ENCODE data around the gene RIPOR2.

Gene RIPOR2

GRCh38 chr6:24867104-24867703 lies 68.6 kb downstream of the RIPOR2 start:
- no peak for TF ChIP-seq CTCF (conservative IDR thresholded peaks at IDR 0.05; ENCODE audit: low read length)
- no peak for DNase-seq (ENCODE audit: low read depth)

GRCh38 chr6:24865161-24865560 lies 70.6 kb downstream of the RIPOR2 start:
- TF ChIP-seq CTCF (conservative IDR thresholded peaks at IDR 0.05; ENCODE audit: low read length), result no peak
- no peak for DNase-seq (ENCODE audit: low read depth)
- no peak overlapping the region for H3K4me3 ChIP-seq (ENCODE audit: low read length)

More at GRCh38 chr6:24867104-24867703, 68.6 kb downstream of the RIPOR2 start:
- H3K4me3 ChIP-seq (ENCODE audit: low read length), result no peak overlapping the region

- H3K4me3 ChIP-seq (ENCODE audit: low read length), result no peak overlapping the region
- no peak for DNase-seq (ENCODE audit: low read depth)
- TF ChIP-seq CTCF (conservative IDR thresholded peaks at IDR 0.05; ENCODE audit: low read length), result no peak
Observed at GRCh38 chr6:24864343-24864742, 71.4 kb downstream of the RIPOR2 start.

- DNase-seq (ENCODE audit: low read depth), result no peak
- TF ChIP-seq CTCF (conservative IDR thresholded peaks at IDR 0.05; ENCODE audit: low read length), result no peak
- no peak overlapping the region for H3K4me3 ChIP-seq (ENCODE audit: low read length)
Observed at GRCh38 chr6:24861934-24862333, 73.8 kb downstream of the RIPOR2 start.

- TF ChIP-seq CTCF (conservative IDR thresholded peaks at IDR 0.05; ENCODE audit: low read length), result no peak
- H3K4me3 ChIP-seq (ENCODE audit: low read length), result no peak overlapping the region
- peak; percentile 43 for DNase-seq (ENCODE audit: low read depth)
Observed at GRCh38 chr6:24859608-24860200, 76.1 kb downstream of the RIPOR2 start.

- TF ChIP-seq CTCF (conservative IDR thresholded peaks at IDR 0.05; ENCODE audit: low read length), result no peak
- no peak overlapping the region for H3K4me3 ChIP-seq (ENCODE audit: low read length)
- no peak for DNase-seq (ENCODE audit: low read depth)
Observed at GRCh38 chr6:24859132-24859531, 76.6 kb downstream of the RIPOR2 start.

- TF ChIP-seq CTCF (conservative IDR thresholded peaks at IDR 0.05; ENCODE audit: low read length), result no peak
- H3K4me3 ChIP-seq (ENCODE audit: low read length), result no peak overlapping the region
- peak; percentile 69 for DNase-seq (ENCODE audit: low read depth)
Observed at GRCh38 chr6:24858177-24858653, 77.5 kb downstream of the RIPOR2 start.

Data from AG10803 (cell line).